ENCODE measurements around the gene KRTAP10-3.
"Not testable (repeated sequence)": the region's sequence is repeated elsewhere in the genome, so short reads cannot be mapped to it uniquely, and the experiment has no call there.

Gene KRTAP10-3

DNA sequence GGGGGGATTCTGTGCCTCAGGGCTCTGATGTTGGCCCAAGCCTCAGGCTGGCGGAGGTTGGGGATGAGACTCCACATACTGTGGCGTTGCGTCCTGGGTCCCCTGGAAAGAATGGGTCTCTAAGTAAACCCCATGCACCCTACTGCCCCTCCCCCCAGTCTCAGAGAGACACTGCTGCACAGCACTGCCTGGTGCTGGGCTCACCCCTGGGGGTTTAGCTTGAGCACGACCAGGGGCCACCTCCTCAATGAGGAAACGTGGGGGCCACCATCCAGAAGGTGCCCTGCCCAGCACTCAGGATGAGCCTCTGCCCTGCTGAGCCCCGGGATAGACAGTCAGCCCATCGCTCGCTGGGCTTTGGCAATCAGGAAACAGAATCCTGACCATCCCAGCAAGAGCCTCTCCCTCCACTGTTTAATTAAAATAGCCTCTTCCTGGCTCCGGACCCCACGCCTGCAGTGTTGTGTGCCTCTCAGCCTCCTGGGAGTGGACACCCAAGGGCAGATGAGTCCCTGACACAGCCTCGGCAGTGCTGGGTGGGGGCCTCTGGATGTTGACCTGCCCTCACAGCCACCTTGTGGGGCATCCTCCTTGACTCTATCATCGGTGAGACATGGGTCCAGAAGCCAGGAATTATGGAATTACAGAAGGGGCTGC lies 11.4 kb upstream of the KRTAP10-3 start:
- DNase-seq, result no peak

DNA sequence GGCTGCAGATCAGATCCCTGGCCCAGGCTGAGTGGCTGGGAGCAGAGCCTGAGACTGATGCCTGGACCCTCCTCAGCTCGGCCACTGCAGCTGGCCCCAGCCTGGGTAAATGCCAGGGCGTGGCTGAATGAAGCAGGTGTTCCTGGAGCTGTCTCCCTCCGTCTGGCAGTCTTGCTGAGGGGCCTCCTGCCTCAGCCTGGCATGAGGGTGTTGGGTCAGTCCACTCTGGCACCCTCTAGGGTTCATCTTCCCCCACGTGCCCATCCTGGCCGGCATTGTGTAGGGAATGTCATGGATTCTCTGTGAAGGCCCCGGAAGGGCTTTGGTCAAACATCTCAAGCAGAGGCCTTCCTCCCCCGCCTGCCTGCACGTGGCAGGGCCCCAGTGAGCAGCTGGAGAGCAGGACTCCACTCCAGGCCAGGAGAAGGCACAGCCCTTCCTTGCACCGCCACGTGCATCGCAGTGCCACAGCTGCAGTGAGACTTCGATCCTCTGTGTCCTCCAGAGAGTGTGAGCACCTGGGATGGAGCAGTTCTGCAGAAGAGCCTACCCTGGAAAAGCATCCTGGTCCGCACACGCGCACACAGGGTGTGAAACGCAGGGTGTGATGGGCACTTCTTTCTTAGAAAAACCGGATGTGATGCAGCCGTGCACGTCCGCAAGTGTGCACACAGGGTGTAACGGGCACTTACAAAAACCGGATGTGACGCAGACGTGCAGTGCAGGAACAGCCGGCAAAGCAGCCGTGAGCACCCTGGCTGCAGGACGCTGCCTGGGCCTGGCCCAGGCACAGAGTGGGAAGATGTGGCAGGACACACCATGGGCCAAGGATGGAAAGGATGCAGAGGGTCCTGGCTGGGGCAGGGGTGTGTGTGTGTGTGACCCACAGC lies 10.3 kb upstream of the KRTAP10-3 start:
- no peak for DNase-seq

DNA sequence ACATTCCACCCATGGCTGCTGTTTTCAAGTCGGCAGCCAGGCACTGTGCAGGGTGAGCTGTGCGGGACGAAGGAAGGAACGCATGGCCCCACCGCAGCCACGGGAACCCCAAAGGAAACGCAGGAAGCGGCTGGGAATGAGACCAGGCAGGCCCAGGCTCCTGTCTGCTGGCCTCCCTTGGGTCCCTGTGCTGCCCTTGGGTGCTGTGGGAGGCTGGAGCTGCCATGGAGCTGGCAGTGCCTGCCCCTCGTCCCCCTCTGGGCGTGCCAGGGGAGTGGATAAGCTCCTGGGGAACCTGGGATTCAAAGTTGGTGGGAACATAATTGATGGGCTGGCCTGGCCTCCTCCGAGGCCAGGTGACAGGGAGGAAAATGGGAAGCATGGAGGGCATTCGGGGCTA lies 9.7 kb upstream of the KRTAP10-3 start:
- no peak for DNase-seq

DNA sequence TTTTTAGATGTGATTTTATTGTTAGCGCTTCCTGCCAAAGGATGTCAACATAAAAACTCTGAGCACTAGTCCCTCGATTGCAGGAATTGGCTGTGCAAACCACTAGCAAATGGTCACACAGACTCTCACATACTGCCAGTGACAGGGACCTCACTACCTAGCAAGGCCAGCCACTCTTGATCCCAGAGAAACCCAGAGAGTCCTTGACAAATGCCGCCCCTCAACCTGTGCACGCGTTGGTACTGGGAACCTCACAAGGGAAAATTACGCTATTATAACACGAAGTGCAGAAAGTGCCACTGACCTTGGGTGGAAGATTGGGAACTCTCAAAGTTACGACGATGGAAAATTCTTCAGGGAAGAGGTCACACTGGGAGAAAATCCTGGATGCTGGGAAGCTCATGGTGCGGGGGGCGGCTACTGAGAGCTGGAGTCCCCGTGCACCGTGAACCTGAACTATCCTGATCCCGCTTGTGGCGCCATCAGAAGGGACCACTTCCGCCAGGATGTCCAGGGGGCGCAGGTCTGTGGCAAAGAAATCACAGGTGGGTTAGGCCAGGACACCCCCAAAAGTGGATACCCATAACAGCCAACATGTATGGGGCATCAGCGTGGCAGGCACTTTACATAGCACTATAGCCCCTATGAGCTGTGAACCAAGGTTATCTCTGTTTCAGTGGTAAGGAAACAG lies 9.0 kb upstream of the KRTAP10-3 start:
- DNase-seq, result no peak

DNA sequence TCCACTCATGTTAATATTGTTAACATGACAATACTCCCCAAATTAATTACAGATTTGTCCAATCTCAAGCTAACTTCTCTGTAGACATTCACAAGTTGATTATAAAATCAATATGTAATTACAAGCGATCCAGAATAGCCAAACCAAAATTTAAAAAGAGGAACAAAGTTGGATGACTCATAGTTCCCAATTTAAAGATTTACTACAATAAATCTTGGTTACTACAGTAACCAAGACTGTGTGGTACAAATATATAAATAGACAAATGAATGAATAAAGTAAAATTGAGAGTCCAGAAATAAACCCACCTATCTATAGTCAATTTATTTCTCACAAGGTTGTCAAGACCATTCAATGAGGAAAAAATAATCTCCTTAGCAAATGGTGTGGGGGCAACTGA lies 7.8 kb upstream of the KRTAP10-3 start:
- DNase-seq, result no peak

DNA sequence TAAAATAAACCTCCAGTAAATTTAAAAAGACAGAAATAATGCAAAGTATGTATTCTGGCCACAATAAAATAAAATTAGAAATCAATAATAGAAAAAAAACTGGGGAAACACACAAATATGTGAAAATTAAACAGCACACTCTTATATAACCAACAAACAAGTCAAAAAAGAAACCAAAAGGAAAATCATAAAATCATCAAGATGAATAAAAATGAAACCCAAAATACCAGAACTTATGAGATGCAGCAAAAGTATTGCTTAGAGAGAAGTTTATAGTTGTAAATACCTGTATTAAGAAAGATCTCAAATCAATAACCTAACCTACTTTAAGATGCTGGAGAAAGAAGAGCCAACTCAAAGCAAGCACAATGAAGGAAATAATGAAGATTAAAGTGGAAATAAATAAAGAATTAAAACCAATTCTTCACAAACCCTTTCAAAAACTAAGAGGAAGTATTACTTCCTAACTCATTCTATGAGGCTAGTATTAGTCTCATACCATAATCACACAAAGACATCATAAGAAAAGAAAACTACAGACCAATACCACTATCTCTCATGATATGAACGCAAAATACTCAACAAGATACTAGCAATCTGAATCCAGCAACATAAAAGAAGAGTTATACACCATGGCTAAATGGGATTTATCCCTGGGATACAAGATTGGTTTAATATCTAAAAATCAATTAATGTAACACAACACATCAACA lies 6.4 kb upstream of the KRTAP10-3 start:
- no peak for DNase-seq

DNA sequence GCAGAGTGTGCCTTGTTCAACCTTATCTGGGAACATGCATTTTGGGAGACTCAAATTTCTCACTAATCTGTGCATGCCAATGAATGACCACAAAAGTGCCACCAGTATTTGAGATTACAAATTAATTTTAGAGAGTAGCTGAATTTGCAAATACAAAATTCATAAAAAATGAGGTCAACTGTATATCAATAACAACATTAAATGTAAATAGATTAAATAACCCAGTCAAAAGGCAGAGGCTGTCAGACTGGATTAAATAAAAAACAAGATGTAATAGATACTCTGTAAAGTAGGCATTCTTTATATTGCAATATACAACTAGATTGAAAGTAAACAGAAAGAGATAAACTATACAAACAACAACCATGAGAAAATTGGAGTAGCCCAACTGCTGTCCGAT lies 5.5 kb upstream of the KRTAP10-3 start:
- DNase-seq, result no peak

DNA sequence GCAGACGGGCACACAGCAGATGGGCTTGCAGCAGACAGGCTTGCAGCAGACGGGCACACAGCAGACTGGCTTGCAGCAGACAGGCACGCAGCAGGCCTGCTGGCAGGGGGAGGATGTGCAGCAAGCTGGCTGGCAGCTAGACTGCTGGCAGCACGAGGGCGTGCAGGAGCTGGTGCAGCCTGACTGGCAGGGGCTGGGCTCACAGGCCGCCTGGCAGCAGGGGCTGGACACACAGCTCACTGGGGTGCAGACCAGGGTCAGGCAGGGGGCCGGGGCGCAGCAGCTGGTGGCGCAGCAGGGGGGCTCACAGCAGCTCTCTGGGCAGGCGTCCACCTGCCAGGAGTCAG lies 293 bp downstream of the KRTAP10-3 start:
- DNase-seq, result not testable (repeated sequence)

DNA sequence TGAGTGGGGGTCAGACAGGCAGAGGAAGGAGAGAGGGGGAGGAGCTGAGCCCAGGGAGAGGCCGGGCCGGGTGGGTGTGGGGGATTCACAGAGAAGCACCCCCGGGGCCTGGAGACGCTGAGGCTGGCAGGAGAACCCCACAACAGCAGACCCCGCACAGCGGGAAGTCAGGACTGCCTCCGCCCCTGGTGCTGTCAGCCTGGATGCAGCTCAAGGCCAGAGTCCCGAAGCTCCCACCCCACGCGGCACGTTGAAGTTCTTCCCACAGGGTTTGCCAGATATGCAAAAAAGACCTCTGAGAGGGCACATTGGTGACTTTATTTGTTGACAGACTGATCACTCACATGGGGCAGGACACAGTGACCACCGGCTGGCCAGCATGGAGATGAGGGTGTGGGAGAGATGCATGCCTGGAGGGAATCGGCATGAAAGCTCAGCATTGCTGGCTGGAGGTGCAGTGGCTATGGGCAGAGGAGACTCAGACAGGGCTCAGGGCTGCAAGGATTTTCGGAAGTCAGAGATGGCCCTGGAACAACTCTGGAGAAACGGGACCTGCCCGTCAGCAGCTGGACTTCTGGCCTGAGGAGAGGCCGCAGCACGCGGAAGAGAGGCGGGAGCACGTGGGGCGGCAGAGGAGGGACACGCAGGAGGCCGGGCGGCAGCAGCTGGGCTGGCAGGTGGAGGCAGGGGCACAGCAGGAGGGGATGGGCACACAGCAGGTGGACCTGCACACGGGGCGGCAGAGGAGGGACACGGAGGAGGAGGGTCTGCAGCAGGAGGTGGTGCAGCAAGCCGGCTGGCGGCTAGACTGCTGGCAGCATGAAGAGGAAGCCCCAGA lies 885 bp downstream of the KRTAP10-3 start:
- DNase-seq, result no peak

DNA sequence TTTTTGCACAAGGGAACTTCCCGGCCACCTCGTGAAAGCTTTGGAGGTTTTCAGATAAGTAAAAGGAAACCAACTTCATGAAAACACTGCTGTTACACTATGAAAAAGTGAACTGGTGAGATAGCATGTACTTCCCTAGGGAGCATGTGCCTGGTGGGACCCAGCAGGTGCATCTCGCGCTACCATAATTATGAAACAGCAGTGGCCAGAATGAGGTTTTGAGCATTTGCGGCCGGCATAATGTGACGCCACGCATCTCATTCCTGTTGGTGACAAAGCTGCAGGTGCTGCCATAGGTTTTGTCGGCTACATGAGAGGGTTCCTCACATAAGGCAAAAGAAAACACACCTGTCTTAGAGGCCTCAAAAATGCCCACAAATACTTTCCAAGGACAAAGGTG lies 1.7 kb downstream of the KRTAP10-3 start:
- DNase-seq, result no peak

DNA sequence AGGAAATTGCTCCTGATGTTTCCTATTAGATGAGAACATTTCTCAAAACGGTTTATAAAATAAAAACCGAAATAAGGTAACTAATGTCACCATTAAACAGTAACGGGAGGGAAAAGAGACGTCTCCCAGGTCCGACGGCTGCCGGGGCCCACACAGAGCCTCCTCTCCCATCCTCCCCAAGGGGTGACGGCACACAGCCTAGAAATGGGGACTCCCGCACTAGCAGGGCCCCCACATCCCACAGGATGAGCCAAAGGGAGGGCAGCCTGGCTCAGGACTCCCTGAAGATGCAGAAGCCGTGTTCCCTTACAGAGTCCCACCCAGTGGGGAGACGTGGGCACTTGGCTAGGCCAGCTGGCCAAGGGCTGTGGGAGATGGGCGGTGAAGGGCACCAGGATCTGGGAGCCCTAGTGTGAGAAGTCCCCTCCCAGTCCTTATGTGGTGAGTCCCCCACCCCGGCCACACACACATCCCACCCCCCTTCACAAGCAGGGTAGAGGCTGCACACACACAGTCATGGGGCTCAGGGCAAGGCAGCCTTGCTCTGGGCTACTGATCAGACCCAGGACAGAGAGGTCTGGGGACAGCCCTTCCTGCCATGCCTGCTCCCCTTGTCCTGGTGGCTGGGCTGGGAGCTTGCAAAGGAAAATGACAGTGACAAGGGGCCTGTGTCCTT lies 3.3 kb downstream of the KRTAP10-3 start:
- DNase-seq, result no peak

DNA sequence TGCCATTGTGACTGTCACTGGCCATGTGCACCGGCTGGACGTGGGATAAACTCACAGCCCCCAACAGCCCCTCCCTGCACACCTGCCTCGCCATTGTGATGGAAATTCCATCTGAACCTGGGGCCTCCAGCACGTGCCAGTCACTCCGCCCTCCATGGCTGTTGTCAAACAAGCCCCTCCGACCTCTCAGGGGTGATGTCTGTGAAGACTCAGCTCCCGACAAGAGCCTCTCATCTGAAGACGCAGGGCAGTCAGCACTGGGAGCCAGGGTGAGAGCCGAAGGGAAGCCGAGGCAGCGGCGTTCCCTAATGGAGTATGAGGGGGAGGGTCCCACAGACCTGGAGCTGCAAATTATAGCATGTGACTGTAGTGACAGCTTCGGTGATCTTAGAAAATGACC lies 5.9 kb downstream of the KRTAP10-3 start:
- no peak for DNase-seq

DNA sequence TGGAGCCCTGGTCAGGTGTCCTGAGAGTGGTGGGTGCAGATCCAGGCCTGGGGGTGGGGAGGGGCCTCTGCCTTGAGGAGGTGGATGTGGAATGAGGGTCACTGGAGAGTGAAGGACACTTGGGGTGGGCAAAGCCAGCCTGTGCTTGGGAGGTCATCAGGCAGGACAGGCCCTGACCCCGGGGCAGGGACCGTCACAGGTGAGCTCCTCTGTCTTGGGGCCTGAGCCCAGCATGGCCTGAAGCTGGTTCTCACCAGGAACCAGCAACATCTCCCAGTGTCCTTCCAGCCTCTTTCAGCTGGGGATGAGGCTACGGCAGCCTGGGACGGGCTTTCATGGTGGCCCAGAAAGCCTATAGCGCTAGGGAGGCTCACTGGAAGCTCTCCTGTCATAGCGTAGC lies 6.5 kb downstream of the KRTAP10-3 start:
- no peak for DNase-seq

DNA sequence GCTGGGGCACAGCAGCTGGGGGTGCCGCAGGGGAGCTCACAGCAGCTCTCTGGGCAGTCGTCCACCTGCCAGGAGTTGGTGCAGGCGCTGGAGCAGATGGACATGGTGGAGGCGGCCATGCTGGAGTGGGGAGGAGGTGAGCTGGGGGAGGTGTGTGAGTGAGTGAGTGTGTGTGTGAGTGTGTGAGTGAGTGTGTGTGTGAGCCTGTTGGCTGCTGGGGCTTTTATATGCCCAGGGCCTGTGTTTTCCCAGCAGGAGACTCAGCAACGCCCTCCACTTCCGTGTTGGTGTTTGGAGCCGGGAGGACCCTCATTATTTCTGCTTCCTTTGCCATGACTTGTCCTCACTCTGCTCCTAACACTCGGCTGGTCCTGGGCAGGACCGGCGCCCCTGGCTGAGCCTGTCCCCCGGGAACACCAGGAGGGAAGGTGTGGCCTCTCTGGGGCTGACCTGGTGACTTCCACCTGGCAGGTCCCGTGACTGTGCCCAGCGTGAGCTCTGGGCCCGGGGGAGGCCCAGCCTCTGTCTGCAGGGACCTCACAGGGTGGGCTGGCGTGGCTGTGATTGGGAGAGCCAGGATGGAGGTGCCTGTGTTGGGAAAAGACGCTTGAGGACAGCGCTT lies 7.1 kb downstream of the KRTAP10-3 start, which contains the start of gene KRTAP10-2:
KRTAP10-2 (minus strand) TSS at position 166 of the 622 bp plus-strand sequence; CDS start at position 119, 47 bp downstream.
- DNase-seq, result no peak

DNA sequence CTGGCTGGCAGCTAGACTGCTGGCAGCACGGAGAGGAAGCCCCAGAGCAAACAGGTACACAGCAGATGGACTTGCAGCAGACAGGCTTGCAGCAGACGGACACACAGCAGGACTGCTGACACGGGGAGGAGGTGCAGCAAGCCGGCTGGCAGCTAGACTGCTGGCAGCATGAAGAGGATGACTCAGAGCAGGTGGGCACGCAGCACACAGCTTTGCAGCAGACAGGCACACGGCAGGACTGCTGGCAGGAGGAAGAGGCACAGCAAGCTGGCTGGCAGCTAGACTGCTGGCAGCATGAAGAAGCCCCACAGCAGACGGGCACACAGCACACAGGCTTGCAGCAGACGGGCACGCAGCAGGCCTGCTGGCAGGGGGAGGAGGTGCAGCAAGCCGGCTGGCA lies 7.8 kb downstream of the KRTAP10-3 start:
- no peak for DNase-seq

DNA sequence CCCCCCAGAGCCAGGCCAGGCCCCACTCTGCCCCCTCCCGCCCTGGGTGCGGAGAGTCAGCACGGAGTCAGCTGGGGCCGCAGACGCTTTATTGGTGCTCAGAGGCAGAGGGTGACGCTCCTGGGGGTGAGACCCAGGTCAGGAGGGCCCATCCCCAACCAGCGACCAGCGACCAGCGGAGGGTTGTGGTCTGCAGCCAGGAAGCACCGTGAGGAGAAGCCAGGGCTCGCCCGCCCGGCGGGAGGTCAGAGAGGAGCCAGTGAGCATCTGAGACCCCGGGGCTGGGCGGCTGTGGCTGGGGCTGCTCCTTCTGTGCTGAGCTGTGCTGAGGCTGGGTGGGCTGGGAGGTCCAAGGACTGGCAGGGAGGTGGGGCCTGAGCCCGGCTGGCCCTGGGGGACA lies 8.3 kb downstream of the KRTAP10-3 start:
- not testable (repeated sequence) for DNase-seq

DNA sequence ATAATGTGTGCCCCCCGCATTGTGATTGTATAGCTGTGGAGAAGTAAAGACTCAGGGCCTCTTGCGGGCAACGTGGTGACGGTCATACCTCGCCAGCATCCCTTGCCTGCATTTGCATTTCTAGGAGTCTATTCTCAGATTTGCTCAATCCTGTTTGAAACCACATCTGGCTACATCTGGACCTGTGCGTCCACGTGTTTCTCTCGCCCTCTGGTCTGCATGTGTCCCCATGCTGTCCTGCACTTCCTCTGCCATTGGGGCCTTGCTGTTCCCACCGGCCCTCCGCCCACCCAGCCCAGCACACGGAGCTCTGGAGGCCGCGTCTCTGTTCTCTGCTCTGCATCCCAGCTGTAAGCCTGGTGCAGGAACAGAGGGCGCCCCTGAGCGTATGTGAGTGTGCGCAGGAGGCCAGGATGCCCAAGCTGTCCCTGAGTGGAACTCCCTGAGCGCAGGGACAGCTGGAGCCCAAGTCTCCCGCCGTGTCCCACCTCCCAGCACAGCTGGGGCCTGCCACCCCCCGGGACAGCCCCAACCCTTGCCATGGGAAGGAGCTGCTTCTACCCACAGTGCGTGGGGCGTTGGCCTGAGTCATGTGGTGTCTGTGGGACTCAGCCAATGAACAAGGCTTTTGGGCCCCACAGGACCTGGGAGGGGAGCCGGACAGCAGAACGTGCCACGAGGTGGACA lies 8.9 kb downstream of the KRTAP10-3 start:
- no peak for DNase-seq

DNA sequence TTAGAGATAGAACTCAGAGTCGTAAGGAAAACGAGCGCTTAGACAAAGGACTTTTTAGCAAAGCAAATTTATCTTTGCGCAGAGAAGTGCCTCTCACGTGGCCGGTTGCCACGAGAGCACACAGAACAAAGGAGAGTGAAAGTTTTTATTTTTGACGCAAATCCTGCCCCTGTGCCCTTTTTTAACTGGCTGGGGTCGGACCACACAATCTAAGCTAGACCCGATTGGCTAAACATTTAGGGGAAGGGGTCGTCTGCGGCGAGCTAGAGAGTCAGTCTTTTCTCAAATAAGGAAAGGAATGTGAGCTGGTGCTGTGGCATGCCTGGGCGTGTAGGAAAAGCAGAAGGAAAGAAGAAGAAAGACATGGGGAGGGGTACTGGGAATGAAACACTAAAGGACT lies 9.7 kb downstream of the KRTAP10-3 start:
- DNase-seq, result no peak

DNA sequence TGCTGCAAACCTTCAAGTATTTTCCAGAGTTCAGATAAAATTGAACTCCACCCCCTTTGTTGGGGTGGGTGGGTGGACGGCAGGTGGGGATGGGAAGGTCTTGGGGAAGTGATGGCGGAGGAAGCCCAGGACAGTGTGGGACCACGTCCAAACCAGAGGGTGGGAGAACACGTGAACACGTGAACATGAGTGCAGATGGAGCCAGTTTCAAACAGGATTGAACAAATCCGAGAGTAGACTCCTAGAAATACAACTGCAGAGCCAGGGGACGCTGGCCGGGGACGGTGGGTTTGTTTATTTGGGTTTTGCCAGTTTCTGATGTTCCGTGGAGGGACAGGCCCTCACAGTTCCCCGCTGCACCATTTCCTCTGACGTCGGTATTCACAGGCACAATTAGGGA lies 10.2 kb downstream of the KRTAP10-3 start:
- no peak for DNase-seq

DNA sequence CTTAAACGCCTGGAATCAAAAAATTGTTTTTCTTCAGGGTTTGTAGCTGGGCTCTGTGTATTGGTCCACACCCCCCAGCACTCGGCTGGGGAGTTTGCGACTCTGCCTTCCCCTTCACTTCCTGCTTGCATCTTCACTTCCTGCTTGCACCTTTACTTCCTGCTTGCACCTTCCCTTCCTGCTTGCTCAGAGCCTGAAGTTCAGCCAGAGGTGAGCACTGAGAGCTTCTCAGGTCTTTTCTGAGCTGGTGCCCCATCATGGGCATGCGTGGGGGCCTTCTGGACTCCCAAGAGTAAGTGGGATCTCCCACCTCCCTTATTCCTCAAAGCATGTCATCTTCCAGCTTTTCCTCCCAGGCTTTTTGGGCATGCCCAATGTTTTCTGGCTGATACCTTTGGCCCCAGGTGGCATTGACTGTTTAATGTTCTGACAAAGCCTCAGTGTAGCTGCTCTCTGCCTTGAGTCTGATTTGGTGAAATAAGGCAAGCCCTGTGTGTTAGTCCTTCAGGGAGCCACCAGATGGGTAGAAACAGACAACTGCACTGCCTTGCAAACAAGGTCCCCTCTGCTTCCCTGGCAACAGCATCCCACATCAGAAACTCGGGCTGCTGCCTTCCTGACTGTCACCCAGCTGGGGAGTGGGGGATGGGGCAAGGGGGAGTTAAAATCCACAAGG lies 10.8 kb downstream of the KRTAP10-3 start:
- DNase-seq, result peak in 1 of 4 experiments; percentile 14
